ENCODE measurements around the gene LRRC8C.

- TF ChIP-seq, protein P1, sequence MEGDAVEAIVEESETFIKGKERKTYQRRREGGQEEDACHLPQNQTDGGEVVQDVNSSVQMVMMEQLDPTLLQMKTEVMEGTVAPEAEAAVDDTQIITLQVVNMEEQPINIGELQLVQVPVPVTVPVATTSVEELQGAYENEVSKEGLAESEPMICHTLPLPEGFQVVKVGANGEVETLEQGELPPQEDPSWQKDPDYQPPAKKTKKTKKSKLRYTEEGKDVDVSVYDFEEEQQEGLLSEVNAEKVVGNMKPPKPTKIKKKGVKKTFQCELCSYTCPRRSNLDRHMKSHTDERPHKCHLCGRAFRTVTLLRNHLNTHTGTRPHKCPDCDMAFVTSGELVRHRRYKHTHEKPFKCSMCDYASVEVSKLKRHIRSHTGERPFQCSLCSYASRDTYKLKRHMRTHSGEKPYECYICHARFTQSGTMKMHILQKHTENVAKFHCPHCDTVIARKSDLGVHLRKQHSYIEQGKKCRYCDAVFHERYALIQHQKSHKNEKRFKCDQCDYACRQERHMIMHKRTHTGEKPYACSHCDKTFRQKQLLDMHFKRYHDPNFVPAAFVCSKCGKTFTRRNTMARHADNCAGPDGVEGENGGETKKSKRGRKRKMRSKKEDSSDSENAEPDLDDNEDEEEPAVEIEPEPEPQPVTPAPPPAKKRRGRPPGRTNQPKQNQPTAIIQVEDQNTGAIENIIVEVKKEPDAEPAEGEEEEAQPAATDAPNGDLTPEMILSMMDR (conservative IDR thresholded peaks at IDR 0.05; ENCODE audit: low read length) = no peak
- no peak for TF ChIP-seq EZH2phosphoT487 (IDR thresholded peaks at IDR 0.05; ENCODE audit: borderline replicate concordance)
These were observed 16.9 kb downstream of the LRRC8C start for GRCh38 chr1:89649783-89650182.
